NCI-H2029 treated with DMSO at 0.1 percent for 48 hours (cell line): ENCODE results near the gene LRRC37A2.
"Not testable (repeated sequence)": the region's sequence is repeated elsewhere in the genome, so short reads cannot be mapped to it uniquely, and the experiment has no call there.

Source experiments
- DNase-seq: peaks from one replicate; lab custom pipeline; 2025; lab: John Stamatoyannopoulos, UW

Gene LRRC37A2

DNA sequence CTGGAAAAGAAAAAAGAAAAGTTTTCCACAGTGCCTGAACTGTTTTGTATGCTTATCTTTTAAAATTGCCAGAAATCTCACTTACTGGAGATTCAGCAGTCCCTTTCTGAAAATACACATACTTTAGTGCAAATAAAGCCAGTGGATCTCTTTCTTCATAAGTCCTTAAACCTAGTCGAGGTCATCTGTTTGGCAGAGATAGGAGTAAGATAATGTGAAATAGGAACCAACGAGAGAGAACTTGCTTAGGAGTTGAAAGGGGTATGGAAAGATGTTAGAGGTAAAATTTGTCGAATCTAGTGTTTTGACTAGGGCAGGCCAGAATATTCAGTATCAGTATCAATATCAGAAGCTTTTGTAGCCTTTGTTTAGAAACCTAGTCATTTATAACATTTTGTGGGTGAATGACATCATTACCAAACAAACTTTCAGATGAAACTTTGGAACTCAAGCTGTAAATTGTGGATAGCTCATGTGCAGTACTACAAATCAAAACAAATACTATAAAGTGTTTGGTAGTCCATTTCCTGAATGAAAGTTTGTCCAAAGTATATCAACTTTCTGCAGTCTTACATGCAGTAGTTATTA is 86.2 kb downstream of the LRRC37A2 start:
- not testable (repeated sequence) for DNase-seq

DNA sequence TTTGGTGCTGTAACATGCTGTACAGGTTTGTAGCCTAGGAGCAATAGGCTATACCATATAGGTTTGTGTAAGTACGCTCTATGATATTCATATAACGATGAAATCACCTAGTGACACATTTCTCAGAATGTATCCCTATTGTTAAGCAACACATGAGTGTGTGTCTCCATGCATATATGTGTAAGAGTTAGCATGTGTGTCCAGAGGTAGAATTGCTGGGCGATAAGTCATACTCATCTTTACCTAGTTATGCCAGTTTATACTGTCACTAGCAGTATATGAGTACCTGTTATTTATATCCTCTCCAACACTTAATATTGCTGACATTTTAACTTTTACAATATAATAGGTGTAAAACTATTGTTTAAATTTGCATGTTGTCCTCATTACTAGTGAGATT is 88.5 kb downstream of the LRRC37A2 start:
- not testable (repeated sequence) for DNase-seq

DNA sequence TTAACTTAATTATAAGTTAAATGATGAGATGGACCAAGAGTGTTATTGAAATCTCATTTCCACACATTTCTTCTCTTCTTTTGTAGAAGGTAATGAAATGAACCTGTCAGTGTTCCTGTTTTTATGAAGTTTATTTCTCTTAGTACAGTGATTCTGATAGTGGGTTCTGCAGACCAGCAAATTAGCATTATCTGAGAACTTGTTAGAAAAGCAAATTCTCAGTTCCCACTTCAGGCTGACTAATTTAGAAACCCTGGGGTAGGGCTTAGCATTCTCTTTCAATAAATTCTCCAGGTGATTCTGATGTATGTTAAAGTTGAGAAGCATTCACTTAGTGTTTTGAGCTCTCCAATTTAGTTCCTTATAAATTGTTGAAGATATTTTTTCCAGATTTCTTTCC is 90.9 kb downstream of the LRRC37A2 start:
- DNase-seq: not testable (repeated sequence)
